Stimulated activated CD4-positive, alpha-beta T cell treated with anti-CD3 and anti-CD28 coated beads, Interleukin-1b, Interleukin-23, amount 100 ng/mL, for 48 hours (primary cell): ENCODE results near the gene LBHD2.

Source experiments
- DNase-seq: peaks from one replicate; pipeline ENCODE4 v3.0.0-alpha.2; 2020

Gene LBHD2

GRCh38 chr14:103091041-103091882 is 7.3 kb downstream of the LBHD2 start:
- DNase-seq: peak; percentile 71

- DNase-seq: no peak
Measured at GRCh38 chr14:103091883-103092222, 7.8 kb downstream of the LBHD2 start.

GRCh38 chr14:103093856-103094405 is 9.9 kb downstream of the LBHD2 start:
- no peak for DNase-seq

- DNase-seq: no peak
Measured at GRCh38 chr14:103094406-103095209, 10.6 kb downstream of the LBHD2 start, which contains the start of gene EXOC3L4. Gene EXOC3L4 (plus strand): TSS chr14:103094725. CDS start chr14:103100220, 5,495 bp downstream.

- DNase-seq: no peak
Measured at GRCh38 chr14:103095210-103095778, 11.3 kb downstream of the LBHD2 start.

- no peak for DNase-seq
Measured at GRCh38 chr14:103096387-103096786, 12.4 kb downstream of the LBHD2 start.

- no peak for DNase-seq
Measured at GRCh38 chr14:103097244-103097993, 13.4 kb downstream of the LBHD2 start.

- no peak for DNase-seq
Measured at GRCh38 chr14:103097994-103098957, 14.3 kb downstream of the LBHD2 start.

GRCh38 chr14:103099081-103099732 is 15.2 kb downstream of the LBHD2 start:
- no peak for DNase-seq

GRCh38 chr14:103099733-103100280 is 15.8 kb downstream of the LBHD2 start:
- DNase-seq: no peak

- DNase-seq: no peak
Measured at GRCh38 chr14:103100281-103101121, 16.5 kb downstream of the LBHD2 start.

- DNase-seq: no peak
Measured at GRCh38 chr14:103101257-103101962, 17.4 kb downstream of the LBHD2 start.

- DNase-seq: no peak
Measured at GRCh38 chr14:103101963-103102688, 18.1 kb downstream of the LBHD2 start.

GRCh38 chr14:103102689-103103260 is 18.8 kb downstream of the LBHD2 start:
- DNase-seq: no peak

- no peak for DNase-seq
Measured at GRCh38 chr14:103103461-103104388, 19.7 kb downstream of the LBHD2 start.

GRCh38 chr14:103104389-103104653 is 20.3 kb downstream of the LBHD2 start:
- DNase-seq: no peak
